GM23338 (cell line): ENCODE measurements around the gene MID1IP1. TPM values are rescaled to one million over a fixed set of nuclear protein-coding genes. Genes with fewer than 3 reads are reported as not detected.

Source experiments
- ATAC-seq: fragments of 200-7000 bp; cut with Tn5 transposase; 3 replicates; pipeline ENCODE4 v1.9.1; 2020
- DNase-seq: peaks from one replicate; pipeline ENCODE4 v3.0.0-alpha.2; 2015; ENCODE audit warnings: low spot score
- H2AFZ ChIP-seq: fragments of 200-600 bp; sonication (generic); 2 replicates; pipeline ENCODE4 v1.8.0; 2016; ENCODE audit warnings: antibody characterized with exemption, mild to moderate bottlenecking, moderate library complexity
- H3F3A ChIP-seq: fragments of 200-600 bp; sonication (generic); replicated peaks from 2 replicates; pipeline ENCODE4 v1.8.0; 2017; ENCODE audit warnings: antibody characterized with exemption, mixed run types, low read depth
- H3K27ac ChIP-seq: fragments of 200-600 bp; sonication (generic); 2 replicates; pipeline ENCODE4 v1.6.1; 2016; ENCODE audit warnings: low read depth
- H3K27me3 ChIP-seq: fragments of 200-600 bp; sonication (generic); 2 replicates; pipeline ENCODE4 v1.8.0; 2016; ENCODE audit warnings: mild to moderate bottlenecking, mixed run types, moderate library complexity; ENCODE audit not compliant: insufficient read depth
- H3K36me3 ChIP-seq: fragments of 200-600 bp; sonication (generic); 2 replicates; pipeline ENCODE4 v1.8.0; 2016; ENCODE audit warnings: mild to moderate bottlenecking; ENCODE audit not compliant: insufficient read depth
- H3K4me1 ChIP-seq: fragments of 200-600 bp; sonication (generic); 2 replicates; pipeline ENCODE4 v1.8.0; 2016; ENCODE audit warnings: mild to moderate bottlenecking, moderate library complexity; ENCODE audit not compliant: insufficient read depth
- H3K4me2 ChIP-seq: fragments of 200-600 bp; sonication (generic); 2 replicates; pipeline ENCODE4 v1.7.1; 2017; ENCODE audit warnings: mixed run types
- H3K4me3 ChIP-seq: fragments of 200-600 bp; sonication (generic); 2 replicates; pipeline ENCODE4 v1.6.1; 2016; ENCODE audit warnings: mixed run types
- H3K79me2 ChIP-seq: fragments of 200-600 bp; sonication (generic); replicated peaks from 2 replicates; pipeline ENCODE4 v1.8.0; 2017; ENCODE audit warnings: mild to moderate bottlenecking; ENCODE audit not compliant: insufficient read depth
- H3K9me2 ChIP-seq: fragments of 200-600 bp; sonication (generic); 2 replicates; pipeline ENCODE4 v1.8.0; 2017; ENCODE audit not compliant: insufficient read depth
- H4K20me1 ChIP-seq: fragments of 200-600 bp; sonication (generic); replicated peaks from 2 replicates; pipeline ENCODE4 v1.8.0; 2017; ENCODE audit warnings: mild to moderate bottlenecking; ENCODE audit not compliant: insufficient read depth
- H3K27ac Mint-ChIP-seq: 2 replicates; pipeline ENCODE4 v1.8.0; 2020; ENCODE audit warnings: inconsistent platforms, mild to moderate bottlenecking, moderate library complexity, mixed read lengths
- H3K27me3 Mint-ChIP-seq: 3 replicates; pipeline ENCODE4 v1.8.0; 2022; ENCODE audit warnings: low read depth, mild to moderate bottlenecking, moderate library complexity, mixed read lengths, inconsistent platforms; ENCODE audit not compliant: insufficient read depth, poor library complexity
- H3K36me3 Mint-ChIP-seq: 3 replicates; pipeline ENCODE4 v1.8.0; 2021; ENCODE audit warnings: low read depth, mild to moderate bottlenecking, inconsistent platforms, moderate library complexity, mixed read lengths
- H3K4me1 Mint-ChIP-seq: 3 replicates; pipeline ENCODE4 v1.8.0; 2020; ENCODE audit warnings: mild to moderate bottlenecking, inconsistent platforms, mixed read lengths
- H3K4me3 Mint-ChIP-seq: 3 replicates; pipeline ENCODE4 v1.8.0; 2021; ENCODE audit warnings: moderate library complexity, mild to moderate bottlenecking, inconsistent platforms, mixed read lengths
- H3K9me3 Mint-ChIP-seq: 3 replicates; pipeline ENCODE4 v1.8.0; 2020; ENCODE audit warnings: moderate library complexity, mild to moderate bottlenecking, inconsistent platforms, mixed read lengths
- CREB1 ChIP-seq: fragments of 250-450 bp; sonication (Bioruptor Pico); IDR thresholded peaks from 2 replicates; pipeline ENCODE4 v1.5.0; 2020; ENCODE audit warnings: low read depth, mild to moderate bottlenecking, moderate library complexity
- ETS1 ChIP-seq: IDR thresholded peaks from 2 replicates; pipeline ENCODE4 v1.6.1; 2016; ENCODE audit warnings: antibody characterized with exemption
- EZH2 ChIP-seq: fragments of 200-600 bp; sonication (generic); IDR thresholded peaks from one replicate; pipeline ENCODE4 v1.8.0; 2017; ENCODE audit warnings: antibody characterized with exemption, mild to moderate bottlenecking, low read depth; ENCODE audit not compliant: unreplicated experiment
- EZH2phosphoT487 ChIP-seq: fragments of 200-600 bp; sonication (generic); IDR thresholded peaks from one replicate; pipeline ENCODE4 v1.8.1; 2018; ENCODE audit warnings: antibody characterized with exemption; ENCODE audit not compliant: unreplicated experiment
- JUNB ChIP-seq: IDR thresholded peaks from one replicate; pipeline ENCODE4 v1.6.1; 2016; ENCODE audit warnings: antibody characterized with exemption; ENCODE audit not compliant: unreplicated experiment
- NANOG ChIP-seq: IDR thresholded peaks from 2 replicates; pipeline ENCODE4 v1.6.1; 2016; ENCODE audit warnings: antibody characterized with exemption, borderline replicate concordance
- POLR2AphosphoS5 ChIP-seq: IDR thresholded peaks from 2 replicates; pipeline ENCODE4 v1.6.1; 2016; ENCODE audit warnings: antibody characterized with exemption, low read depth
- REST ChIP-seq: IDR thresholded peaks from one replicate; pipeline ENCODE4 v1.6.1; 2018; ENCODE audit warnings: antibody characterized with exemption; ENCODE audit not compliant: unreplicated experiment
- STAT1 ChIP-seq: IDR thresholded peaks from one replicate; pipeline ENCODE4 v1.6.1; 2016; ENCODE audit warnings: antibody characterized with exemption; ENCODE audit not compliant: unreplicated experiment
- ZNF114 ChIP-seq: fragments of 250-450 bp; sonication (Bioruptor Pico); IDR thresholded peaks from 2 replicates; pipeline ENCODE4 v1.5.0; 2020; ENCODE audit warnings: mild to moderate bottlenecking, moderate library complexity
- ZNF331 ChIP-seq: fragments of 250-450 bp; sonication (Bioruptor Pico); IDR thresholded peaks from 2 replicates; pipeline ENCODE4 v1.5.0; 2020; ENCODE audit warnings: low read depth, mild to moderate bottlenecking, moderate library complexity
- polyA plus RNA-seq: library from polyadenylated mRNA; unstranded; fragments of >200 nt; fragmentation: Nextera tagmentation; extraction: Ambion mirVana; gene quantifications from 2 replicates; pipeline ENCODE4 v1.2.1, GENCODE V29; 2016
- total RNA-seq: library from RNA; depleted of rRNA; stranded (reverse); fragments of >200 nt; shearing (Covaris generic); gene quantifications from 2 replicates; pipeline ENCODE4 v1.2.3, GENCODE V29; 2014
- TF ChIP-seq, protein P1 (sequence below), 2 experiments: fragments of 200-600 bp in 1 of 2; sonication (generic) in 1 of 2; conservative IDR thresholded peaks; 2 replicates each; pipeline versions ENCODE4 v1.5.1 to v1.6.1; 2016 to 2017; ENCODE audit warnings: antibody characterized with exemption in 2 of 2, low read depth in 2 of 2, mild to moderate bottlenecking in 2 of 2, moderate library complexity in 1 of 2
- TF ChIP-seq, protein P2 (sequence below): fragments of 250-450 bp; sonication (Bioruptor Pico); IDR thresholded peaks from 2 replicates; pipeline ENCODE4 v1.5.0; 2020; ENCODE audit warnings: mild to moderate bottlenecking, moderate library complexity

The MID1IP1 gene
- total and polyA plus RNA-seq, 2 experiments from 2014 or later = 26.1 to 161 TPM

GRCh38 chrX:38804682-38805431, 3.6 kb downstream of the MID1IP1 start:
- H3F3A ChIP-seq = no peaks in the 10 kb centered on the region
- H3K4me2 ChIP-seq = peak overlapping the region; percentile 81
- TF ChIP-seq NANOG (no peak), JUNB (no peak), CREB1 (CRISPR knock-in tag) (no peak), ZNF331 (CRISPR knock-in tag) (no peak), ETS1 (no peak), STAT1 (no peak), REST (no peak), ZNF114 (no peak), POLR2AphosphoS5 (no peak; the same call in none of the 2 replicates), EZH2 (no peak), EZH2phosphoT487 (no peak)
- TF ChIP-seq, protein P1, sequence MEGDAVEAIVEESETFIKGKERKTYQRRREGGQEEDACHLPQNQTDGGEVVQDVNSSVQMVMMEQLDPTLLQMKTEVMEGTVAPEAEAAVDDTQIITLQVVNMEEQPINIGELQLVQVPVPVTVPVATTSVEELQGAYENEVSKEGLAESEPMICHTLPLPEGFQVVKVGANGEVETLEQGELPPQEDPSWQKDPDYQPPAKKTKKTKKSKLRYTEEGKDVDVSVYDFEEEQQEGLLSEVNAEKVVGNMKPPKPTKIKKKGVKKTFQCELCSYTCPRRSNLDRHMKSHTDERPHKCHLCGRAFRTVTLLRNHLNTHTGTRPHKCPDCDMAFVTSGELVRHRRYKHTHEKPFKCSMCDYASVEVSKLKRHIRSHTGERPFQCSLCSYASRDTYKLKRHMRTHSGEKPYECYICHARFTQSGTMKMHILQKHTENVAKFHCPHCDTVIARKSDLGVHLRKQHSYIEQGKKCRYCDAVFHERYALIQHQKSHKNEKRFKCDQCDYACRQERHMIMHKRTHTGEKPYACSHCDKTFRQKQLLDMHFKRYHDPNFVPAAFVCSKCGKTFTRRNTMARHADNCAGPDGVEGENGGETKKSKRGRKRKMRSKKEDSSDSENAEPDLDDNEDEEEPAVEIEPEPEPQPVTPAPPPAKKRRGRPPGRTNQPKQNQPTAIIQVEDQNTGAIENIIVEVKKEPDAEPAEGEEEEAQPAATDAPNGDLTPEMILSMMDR (conservative IDR thresholded peaks at IDR 0.05; ENCODE audit: low read depth in 2 of 2) = no peak
- TF ChIP-seq, protein P2, sequence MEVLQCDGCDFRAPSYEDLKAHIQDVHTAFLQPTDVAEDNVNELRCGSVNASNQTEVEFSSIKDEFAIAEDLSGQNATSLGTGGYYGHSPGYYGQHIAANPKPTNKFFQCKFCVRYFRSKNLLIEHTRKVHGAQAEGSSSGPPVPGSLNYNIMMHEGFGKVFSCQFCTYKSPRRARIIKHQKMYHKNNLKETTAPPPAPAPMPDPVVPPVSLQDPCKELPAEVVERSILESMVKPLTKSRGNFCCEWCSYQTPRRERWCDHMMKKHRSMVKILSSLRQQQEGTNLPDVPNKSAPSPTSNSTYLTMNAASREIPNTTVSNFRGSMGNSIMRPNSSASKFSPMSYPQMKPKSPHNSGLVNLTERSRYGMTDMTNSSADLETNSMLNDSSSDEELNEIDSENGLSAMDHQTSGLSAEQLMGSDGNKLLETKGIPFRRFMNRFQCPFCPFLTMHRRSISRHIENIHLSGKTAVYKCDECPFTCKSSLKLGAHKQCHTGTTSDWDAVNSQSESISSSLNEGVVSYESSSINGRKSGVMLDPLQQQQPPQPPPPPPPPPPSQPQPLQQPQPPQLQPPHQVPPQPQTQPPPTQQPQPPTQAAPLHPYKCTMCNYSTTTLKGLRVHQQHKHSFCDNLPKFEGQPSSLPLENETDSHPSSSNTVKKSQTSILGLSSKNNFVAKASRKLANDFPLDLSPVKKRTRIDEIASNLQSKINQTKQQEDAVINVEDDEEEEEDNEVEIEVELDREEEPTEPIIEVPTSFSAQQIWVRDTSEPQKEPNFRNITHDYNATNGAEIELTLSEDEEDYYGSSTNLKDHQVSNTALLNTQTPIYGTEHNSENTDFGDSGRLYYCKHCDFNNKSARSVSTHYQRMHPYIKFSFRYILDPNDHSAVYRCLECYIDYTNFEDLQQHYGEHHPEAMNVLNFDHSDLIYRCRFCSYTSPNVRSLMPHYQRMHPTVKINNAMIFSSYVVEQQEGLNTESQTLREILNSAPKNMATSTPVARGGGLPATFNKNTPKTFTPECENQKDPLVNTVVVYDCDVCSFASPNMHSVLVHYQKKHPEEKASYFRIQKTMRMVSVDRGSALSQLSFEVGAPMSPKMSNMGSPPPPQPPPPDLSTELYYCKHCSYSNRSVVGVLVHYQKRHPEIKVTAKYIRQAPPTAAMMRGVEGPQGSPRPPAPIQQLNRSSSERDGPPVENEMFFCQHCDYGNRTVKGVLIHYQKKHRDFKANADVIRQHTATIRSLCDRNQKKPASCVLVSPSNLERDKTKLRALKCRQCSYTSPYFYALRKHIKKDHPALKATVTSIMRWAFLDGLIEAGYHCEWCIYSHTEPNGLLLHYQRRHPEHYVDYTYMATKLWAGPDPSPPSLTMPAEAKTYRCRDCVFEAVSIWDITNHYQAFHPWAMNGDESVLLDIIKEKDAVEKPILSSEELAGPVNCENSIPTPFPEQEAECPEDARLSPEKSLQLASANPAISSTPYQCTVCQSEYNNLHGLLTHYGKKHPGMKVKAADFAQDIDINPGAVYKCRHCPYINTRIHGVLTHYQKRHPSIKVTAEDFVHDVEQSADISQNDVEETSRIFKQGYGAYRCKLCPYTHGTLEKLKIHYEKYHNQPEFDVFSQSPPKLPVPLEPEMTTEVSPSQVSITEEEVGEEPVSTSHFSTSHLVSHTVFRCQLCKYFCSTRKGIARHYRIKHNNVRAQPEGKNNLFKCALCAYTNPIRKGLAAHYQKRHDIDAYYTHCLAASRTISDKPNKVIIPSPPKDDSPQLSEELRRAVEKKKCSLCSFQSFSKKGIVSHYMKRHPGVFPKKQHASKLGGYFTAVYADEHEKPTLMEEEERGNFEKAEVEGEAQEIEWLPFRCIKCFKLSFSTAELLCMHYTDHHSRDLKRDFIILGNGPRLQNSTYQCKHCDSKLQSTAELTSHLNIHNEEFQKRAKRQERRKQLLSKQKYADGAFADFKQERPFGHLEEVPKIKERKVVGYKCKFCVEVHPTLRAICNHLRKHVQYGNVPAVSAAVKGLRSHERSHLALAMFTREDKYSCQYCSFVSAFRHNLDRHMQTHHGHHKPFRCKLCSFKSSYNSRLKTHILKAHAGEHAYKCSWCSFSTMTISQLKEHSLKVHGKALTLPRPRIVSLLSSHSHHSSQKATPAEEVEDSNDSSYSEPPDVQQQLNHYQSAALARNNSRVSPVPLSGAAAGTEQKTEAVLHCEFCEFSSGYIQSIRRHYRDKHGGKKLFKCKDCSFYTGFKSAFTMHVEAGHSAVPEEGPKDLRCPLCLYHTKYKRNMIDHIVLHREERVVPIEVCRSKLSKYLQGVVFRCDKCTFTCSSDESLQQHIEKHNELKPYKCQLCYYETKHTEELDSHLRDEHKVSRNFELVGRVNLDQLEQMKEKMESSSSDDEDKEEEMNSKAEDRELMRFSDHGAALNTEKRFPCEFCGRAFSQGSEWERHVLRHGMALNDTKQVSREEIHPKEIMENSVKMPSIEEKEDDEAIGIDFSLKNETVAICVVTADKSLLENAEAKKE (CRISPR knock-in tag) = no peak
- H3K9me2 ChIP-seq = no peaks in the 10 kb centered on the region
- peaks cover 6% of the 10 kb centered on the region; the same call in 1 of the 2 replicates for H3K36me3 ChIP-seq
- DNase-seq = peak; percentile 7
- H3K27me3 Mint-ChIP-seq = peaks cover 21% of the 10 kb centered on the region
- peak overlapping the region; percentile 93 for H3K27ac ChIP-seq
- peak overlapping the region; percentile 98 for H3K27ac Mint-ChIP-seq
- H2AFZ ChIP-seq = no peak overlapping the region
- peak overlapping the region; percentile 100 for H3K4me3 Mint-ChIP-seq
- peak; percentile 1 for ATAC-seq
- no peaks in the 10 kb centered on the region for H3K27me3 ChIP-seq
- H3K4me3 ChIP-seq = peak overlapping the region; percentile 72
- H4K20me1 ChIP-seq = no peaks in the 10 kb centered on the region
- peaks cover 52% of the 10 kb centered on the region for H3K79me2 ChIP-seq
- H3K9me3 Mint-ChIP-seq = peaks cover 2% of the 10 kb centered on the region; the same call in 2 of the 3 replicates
- peaks cover 25% of the 10 kb centered on the region for H3K4me1 Mint-ChIP-seq
- H3K36me3 Mint-ChIP-seq = peaks cover 54% of the 10 kb centered on the region
- H3K4me1 ChIP-seq = peaks cover 14% of the 10 kb centered on the region
